GM12878 (cell line): ENCODE results near the gene RUNDC1.
"Not testable (repeated sequence)": the region's sequence is repeated elsewhere in the genome, so short reads cannot be mapped to it uniquely, and the experiment has no call there.

Experiments
- CTCF ChIP-seq, 3 experiments: IDR thresholded peaks in 2 of 3; conservative IDR thresholded peaks in 1 of 3; 2 replicates each; pipeline ENCODE4 v1.5.1; 2011; ENCODE audit warnings: low read depth in 3 of 3, low read length in 3 of 3, mild to moderate bottlenecking in 3 of 3, control low read depth in 2 of 3, moderate library complexity in 2 of 3, inconsistent platforms in 1 of 3, mixed read lengths in 1 of 3; ENCODE audit not compliant: control insufficient read depth in 2 of 3, insufficient read depth in 1 of 3; ENCODE audit errors: extremely low read depth in 1 of 3
- SP1 ChIP-seq: IDR thresholded peaks from one replicate; pipeline ENCODE4 v1.6.1; 2011; ENCODE audit warnings: low read depth, low read length

- not testable (repeated sequence) for TF ChIP-seq CTCF (IDR thresholded peaks at IDR 0.05 in 2 of 3, conservative IDR thresholded peaks at IDR 0.05 in 1 of 3; ENCODE audit: control insufficient read depth in 2 of 3, extremely low read depth in 1 of 3, insufficient read depth in 1 of 3, low read depth in 3 of 3, low read length in 3 of 3); SP1
These were observed 7.0 kb upstream of the RUNDC1 start for GRCh38 chr17:42973323-42973722.
